Stimulated activated CD4-positive, alpha-beta T cell treated with anti-CD3 and anti-CD28 coated beads, TNF-alpha, amount 100 ng/mL, for 48 hours (primary cell): ENCODE results near the gene ADAM19.

Source experiments
- DNase-seq, 3 donors: peaks; one replicate each; pipeline ENCODE4 v3.0.0-alpha.2; 2020; ENCODE audit warnings: low read depth in 3 of 3

The ADAM19 gene

GRCh38 chr5:157594675-157595459 lies 19.3 kb upstream of the ADAM19 start:
- DNase-seq = no peak

GRCh38 chr5:157594257-157594656 lies 18.7 kb upstream of the ADAM19 start:
- no peak for DNase-seq

- no peak for DNase-seq
These were observed 17.6 kb upstream of the ADAM19 start for GRCh38 chr5:157593052-157593757.

- no peak for DNase-seq
These were observed 17.0 kb upstream of the ADAM19 start for GRCh38 chr5:157592594-157592993.

GRCh38 chr5:157590478-157590877 lies 14.9 kb upstream of the ADAM19 start:
- no peak for DNase-seq

GRCh38 chr5:157584628-157585027 lies 9.1 kb upstream of the ADAM19 start:
- DNase-seq = no peak

- no peak for DNase-seq
These were observed 7.4 kb upstream of the ADAM19 start for GRCh38 chr5:157582731-157583620.

- no peak for DNase-seq
These were observed 6.3 kb upstream of the ADAM19 start for GRCh38 chr5:157581901-157582300.

- DNase-seq = no peak
These were observed 2.7 kb upstream of the ADAM19 start for GRCh38 chr5:157578079-157578780.

GRCh38 chr5:157576678-157577077 lies 1.1 kb upstream of the ADAM19 start:
- no peak for DNase-seq

GRCh38 chr5:157574456-157575380 lies 857 bp downstream of the ADAM19 start:
- DNase-seq = no peak

GRCh38 chr5:157571357-157571827 lies 4.2 kb downstream of the ADAM19 start:
- no peak for DNase-seq

- no peak for DNase-seq
These were observed 4.9 kb downstream of the ADAM19 start for GRCh38 chr5:157570531-157571200.

GRCh38 chr5:157568720-157569119 lies 6.9 kb downstream of the ADAM19 start:
- DNase-seq = no peak

- no peak for DNase-seq
These were observed 7.4 kb downstream of the ADAM19 start for GRCh38 chr5:157568222-157568621.

GRCh38 chr5:157566902-157567489 lies 8.6 kb downstream of the ADAM19 start:
- no peak for DNase-seq

- no peak for DNase-seq
These were observed 11.5 kb downstream of the ADAM19 start for GRCh38 chr5:157563929-157564716.

GRCh38 chr5:157563373-157563928 lies 12.1 kb downstream of the ADAM19 start:
- no peak for DNase-seq
